GM19455 (cell line): ENCODE measurements around the gene SRCIN1.

Experiments
- ATAC-seq: cut with Tn5 transposase; IDR thresholded peaks from one replicate; pipeline ENCODE4 v1.9.1; 2021; ENCODE audit not compliant: unreplicated experiment

Gene SRCIN1

GRCh38 chr17:38600416-38600815, 5.3 kb downstream of the SRCIN1 start:
- ATAC-seq: no peak

- no peak for ATAC-seq
Measured at GRCh38 chr17:38599398-38599856, 6.3 kb downstream of the SRCIN1 start.

GRCh38 chr17:38598995-38599394, 6.8 kb downstream of the SRCIN1 start:
- no peak for ATAC-seq

GRCh38 chr17:38598536-38598935, 7.2 kb downstream of the SRCIN1 start:
- no peak for ATAC-seq

- ATAC-seq: no peak
Measured at GRCh38 chr17:38597375-38597774, 8.4 kb downstream of the SRCIN1 start.

GRCh38 chr17:38596651-38597050, 9.1 kb downstream of the SRCIN1 start:
- ATAC-seq: no peak

- ATAC-seq: no peak
Measured at GRCh38 chr17:38595892-38596291, 9.9 kb downstream of the SRCIN1 start.

- ATAC-seq: no peak
Measured at GRCh38 chr17:38594152-38594551, 11.6 kb downstream of the SRCIN1 start.

GRCh38 chr17:38592487-38592886, 13.3 kb downstream of the SRCIN1 start:
- no peak for ATAC-seq

GRCh38 chr17:38591759-38592241, 14.0 kb downstream of the SRCIN1 start:
- ATAC-seq: no peak

- no peak for ATAC-seq
Measured at GRCh38 chr17:38590988-38591758, 14.6 kb downstream of the SRCIN1 start.

- no peak for ATAC-seq
Measured at GRCh38 chr17:38589462-38590114, 16.2 kb downstream of the SRCIN1 start.

GRCh38 chr17:38588788-38589174, 17.0 kb downstream of the SRCIN1 start:
- no peak for ATAC-seq

- no peak for ATAC-seq
Measured at GRCh38 chr17:38587947-38588787, 17.6 kb downstream of the SRCIN1 start.

GRCh38 chr17:38587203-38587602, 18.5 kb downstream of the SRCIN1 start:
- no peak for ATAC-seq

GRCh38 chr17:38586788-38587187, 19.0 kb downstream of the SRCIN1 start:
- no peak for ATAC-seq

- no peak for ATAC-seq
Measured at GRCh38 chr17:38585918-38586529, 19.7 kb downstream of the SRCIN1 start.

GRCh38 chr17:38585056-38585917, 20.5 kb downstream of the SRCIN1 start:
- ATAC-seq: no peak

GRCh38 chr17:38584350-38584925, 21.3 kb downstream of the SRCIN1 start:
- no peak for ATAC-seq
